HCT116 (cell line): ENCODE results near the gene MRTFB. TPM values are rescaled to one million over a fixed set of nuclear protein-coding genes. Genes with fewer than 3 reads are reported as not detected.

ENCODE experiments used
- ATAC-seq: fragments of 200-7000 bp; cut with Tn5 transposase; 2 replicates; pipeline ENCODE4 v1.9.1; 2020; ENCODE audit warnings: mild to moderate bottlenecking, moderate library complexity
- BruUV-seq: library from RNA; stranded (reverse); fragments of 400-500 nt; replicated peaks from 2 replicates; lab custom pipeline; 2021; lab: Mats Ljungman, UMichigan
- CTCF ChIA-PET: fragments of 300-600 bp; sonication (Branson Sonifier 250); formaldehyde crosslinking; loops from one replicate; lab custom pipeline; 2021; ENCODE audit warnings: antibody characterized with exemption; lab: Charles Lee
- POLR2A ChIA-PET: fragments of 300-600, 350-600 bp; sonication (Branson Sonifier 250); formaldehyde crosslinking; loops from one replicate; lab custom pipeline; 2021; ENCODE audit warnings: antibody characterized with exemption; lab: Charles Lee
- RAD21 ChIA-PET, 2 experiments: fragments of 300-600 bp; sonication (Branson Sonifier 250); formaldehyde crosslinking; loops; one replicate each; lab custom pipeline; 2023; ENCODE audit warnings: low total read pairs in 2 of 2; ENCODE audit not compliant: uncharacterized antibody in 2 of 2, unreplicated experiment in 2 of 2, low non-redundant PET in 1 of 2; lab: Charles Lee
- DNase-seq: peaks from one replicate; pipeline ENCODE4 v3.0.0-alpha.2; 2010; ENCODE audit warnings: low read depth, low spot score
- H2AFZ ChIP-seq: fragments of 200-600 bp; shearing (Covaris generic), sonication (generic); 2 replicates; pipeline ENCODE4 v1.6.1; 2017; ENCODE audit warnings: low read depth, mixed run types, mixed read lengths, antibody characterized with exemption, low read length; ENCODE audit not compliant: poor library complexity, severe bottlenecking
- H3K27ac ChIP-seq: 2 replicates; pipeline ENCODE4 v1.5.1; 2012; ENCODE audit warnings: low read depth, low read length
- H3K27me3 ChIP-seq: fragments of 200-600 bp; sonication (generic); 2 replicates; pipeline ENCODE4 v1.6.1; 2016; ENCODE audit warnings: mixed run types, low read length, mixed read lengths; ENCODE audit not compliant: insufficient read depth
- H3K36me3 ChIP-seq, 2 experiments: fragments of 200-500 bp in 1 of 2; fragments of 200-600 bp in 1 of 2; sonication (Bioruptor generic) in 1 of 2; sonication (generic) in 1 of 2; 2 replicates each; pipeline versions ENCODE4 v1.5.1 to v1.6.1; 2014 to 2016; ENCODE audit warnings: low read length in 2 of 2, inconsistent platforms in 1 of 2, mixed read lengths in 1 of 2, mixed run types in 1 of 2; ENCODE audit not compliant: insufficient read depth in 2 of 2, control insufficient read depth in 1 of 2
- H3K4me1 ChIP-seq, 2 experiments: fragments of 200-600 bp in 1 of 2; sonication (generic) in 1 of 2; 2 replicates each; pipeline versions ENCODE4 v1.5.1 to v1.6.1; 2012 to 2017; ENCODE audit warnings: low read length in 2 of 2, inconsistent platforms in 1 of 2, mild to moderate bottlenecking in 1 of 2, mixed read lengths in 1 of 2, mixed run types in 1 of 2, moderate library complexity in 1 of 2; ENCODE audit not compliant: insufficient read depth in 2 of 2, control insufficient read depth in 1 of 2
- H3K4me2 ChIP-seq: fragments of 200-600 bp; sonication (generic); 2 replicates; pipeline ENCODE4 v1.6.1; 2017; ENCODE audit warnings: mixed run types, low read length, mixed read lengths
- H3K4me3 ChIP-seq, 2 experiments: fragments of 200-600 bp in 1 of 2; sonication (generic) in 1 of 2; replicated peaks in 1 of 2; 2 replicates each; pipeline ENCODE4 v1.5.1; 2011 to 2016; ENCODE audit warnings: low read length in 2 of 2, control low read depth in 1 of 2, low read depth in 1 of 2, mild to moderate bottlenecking in 1 of 2, mixed read lengths in 1 of 2, mixed run types in 1 of 2
- H3K79me2 ChIP-seq: fragments of 200-600 bp; sonication (generic); 2 replicates; pipeline ENCODE4 v1.6.1; 2017; ENCODE audit warnings: mild to moderate bottlenecking, mixed run types, low read length, moderate library complexity, mixed read lengths; ENCODE audit not compliant: insufficient read depth
- H3K9ac ChIP-seq: fragments of 200-600 bp; sonication (generic); 2 replicates; pipeline ENCODE4 v1.6.1; 2016; ENCODE audit warnings: low read length, mixed read lengths
- H3K9me2 ChIP-seq: fragments of 200-600 bp; sonication (generic), shearing (Covaris generic); 2 replicates; pipeline ENCODE4 v1.6.1; 2017; ENCODE audit warnings: mixed run types, mild to moderate bottlenecking, moderate library complexity; ENCODE audit not compliant: insufficient read depth
- H3K9me3 ChIP-seq, 2 experiments: fragments of 200-500 bp in 1 of 2; fragments of 200-600 bp in 1 of 2; sonication (Bioruptor generic) in 1 of 2; sonication (generic) in 1 of 2; 2 replicates each; pipeline ENCODE4 v1.6.1; 2014 to 2017; ENCODE audit warnings: low read length in 2 of 2, mixed read lengths in 2 of 2, inconsistent platforms in 1 of 2, low read depth in 1 of 2, mild to moderate bottlenecking in 1 of 2, mixed run types in 1 of 2, moderate library complexity in 1 of 2; ENCODE audit not compliant: control insufficient read depth in 1 of 2, insufficient read depth in 1 of 2
- H4K20me1 ChIP-seq: fragments of 200-600 bp; sonication (generic), shearing (Covaris generic); 2 replicates; pipeline ENCODE4 v1.6.1; 2017; ENCODE audit warnings: mixed run types, mild to moderate bottlenecking, moderate library complexity; ENCODE audit not compliant: insufficient read depth
- ATF3 ChIP-seq: IDR thresholded peaks from 2 replicates; pipeline ENCODE4 v1.6.1; 2012
- CBX3 ChIP-seq: IDR thresholded peaks from 2 replicates; pipeline ENCODE4 v1.6.1; 2012; ENCODE audit warnings: low read depth
- CTCF ChIP-seq, 3 experiments: fragments of 200-600 bp in 1 of 3; sonication (generic) in 1 of 3; IDR thresholded peaks in 2 of 3; conservative IDR thresholded peaks in 1 of 3; 2 replicates each; pipeline ENCODE4 v1.5.1; 2012 to 2017; ENCODE audit warnings: low read depth in 2 of 3, low read length in 2 of 3, antibody characterized with exemption in 1 of 3, borderline replicate concordance in 1 of 3, control low read depth in 1 of 3, mild to moderate bottlenecking in 1 of 3, mixed read lengths in 1 of 3, mixed run types in 1 of 3, moderate library complexity in 1 of 3; ENCODE audit not compliant: insufficient read depth in 1 of 3
- ELF1 ChIP-seq: IDR thresholded peaks from 2 replicates; pipeline ENCODE4 v1.6.1; 2012; ENCODE audit warnings: low read depth, borderline replicate concordance
- EZH2 ChIP-seq: fragments of 200-600 bp; sonication (generic); IDR thresholded peaks from 2 replicates; pipeline ENCODE4 v1.6.1; 2017; ENCODE audit warnings: antibody characterized with exemption, mixed run types
- EZH2phosphoT487 ChIP-seq: fragments of 200-600 bp; IDR thresholded peaks from 2 replicates; pipeline ENCODE4 v1.6.1; 2018; ENCODE audit warnings: antibody characterized with exemption, borderline replicate concordance
- FOSL1 ChIP-seq: IDR thresholded peaks from 2 replicates; pipeline ENCODE4 v1.6.1; 2012; ENCODE audit warnings: low read depth
- JUND ChIP-seq: IDR thresholded peaks from 2 replicates; pipeline ENCODE4 v1.6.1; 2012
- MAX ChIP-seq: IDR thresholded peaks from 2 replicates; pipeline ENCODE4 v1.6.1; 2012
- POLR2A ChIP-seq: IDR thresholded peaks from 2 replicates; pipeline ENCODE4 v1.7.0; 2011; ENCODE audit warnings: borderline replicate concordance; ENCODE audit not compliant: insufficient read depth, insufficient read length; ENCODE audit errors: extremely low read depth
- POLR2AphosphoS5 ChIP-seq: IDR thresholded peaks from 2 replicates; pipeline ENCODE4 v1.6.1; 2011; ENCODE audit warnings: mild to moderate bottlenecking, low read depth, low read length, moderate library complexity
- RAD21 ChIP-seq: IDR thresholded peaks from 2 replicates; pipeline ENCODE4 v1.6.1; 2012; ENCODE audit warnings: low read depth, mild to moderate bottlenecking
- REST ChIP-seq: IDR thresholded peaks from 2 replicates; pipeline ENCODE4 v1.6.1; 2012; ENCODE audit warnings: low read depth
- SIN3A ChIP-seq: IDR thresholded peaks from 2 replicates; pipeline ENCODE4 v1.6.1; 2012; ENCODE audit warnings: low read depth
- SP1 ChIP-seq: IDR thresholded peaks from 2 replicates; pipeline ENCODE4 v1.6.1; 2012; ENCODE audit warnings: low read depth
- SRF ChIP-seq: IDR thresholded peaks from 2 replicates; pipeline ENCODE4 v1.6.1; 2012; ENCODE audit warnings: low read depth
- YY1 ChIP-seq: IDR thresholded peaks from 2 replicates; pipeline ENCODE4 v1.6.1; 2011; ENCODE audit warnings: low read length, low read depth, moderate library complexity, mild to moderate bottlenecking; ENCODE audit not compliant: insufficient replicate concordance; ENCODE audit errors: extremely low read depth
- ZBTB33 ChIP-seq: IDR thresholded peaks from 2 replicates; pipeline ENCODE4 v1.6.1; 2011; ENCODE audit warnings: mild to moderate bottlenecking, low read length, moderate library complexity; ENCODE audit not compliant: insufficient replicate concordance; ENCODE audit errors: extremely low read depth
- ZFX ChIP-seq: fragments of 450-650 bp; IDR thresholded peaks from 2 replicates; pipeline ENCODE4 v1.6.1; 2017
- ZNF274 ChIP-seq: fragments of 200-500 bp; sonication (Bioruptor generic); IDR thresholded peaks from 2 replicates; pipeline ENCODE4 v1.6.1; 2014; ENCODE audit warnings: mild to moderate bottlenecking, low read depth, low read length, inconsistent platforms
- intact Hi-C: fragments of 100-400 bp; cut with micrococcal nuclease; formaldehyde crosslinking; loops from 2 replicates; pipeline ENCODE4 v1.10.0; 2022
- total RNA-seq: library from RNA; stranded (reverse); gene quantifications from one replicate; pipeline ENCODE4 v1.2.1, GENCODE V29; 2021; ENCODE audit not compliant: unreplicated experiment

Gene MRTFB
- total RNA-seq, 1 experiment from 2014 or later, result 39.0 TPM

- H3K36me3 ChIP-seq, result no peaks in the 10 kb centered on the region
- BruUV-seq, result no TSS peak
Measured at GRCh38 chr16:14128097-14128496, 57.0 kb downstream of the MRTFB start.

More at GRCh38 chr16:14128097-14128496, 57.0 kb downstream of the MRTFB start:
- H3K27ac ChIP-seq, result no peak overlapping the region
- H3K4me1 ChIP-seq, result no peaks in the 10 kb centered on the region
- no peak overlapping the region for H3K4me3 ChIP-seq
- H3K79me2 ChIP-seq, result peaks cover 42% of the 10 kb centered on the region
- no peaks in the 10 kb centered on the region for H3K9me2 ChIP-seq
- no peak overlapping the region for H2AFZ ChIP-seq
- no peaks in the 10 kb centered on the region for H3K9me3 ChIP-seq
- DNase-seq, result no peak
- no peaks in the 10 kb centered on the region for H4K20me1 ChIP-seq
- H3K4me2 ChIP-seq, result no peak overlapping the region
- H3K9ac ChIP-seq, result no peak overlapping the region
- ChIA-PET RAD21 (no interaction called here), CTCF (no interaction called here), POLR2A (no interaction called here)
- intact Hi-C loops, result no loop called here
- no peak for ATAC-seq
- TF ChIP-seq ZFX, result no peak
- no peak for TF ChIP-seq ELF1
- no peak for TF ChIP-seq EZH2
- TF ChIP-seq CTCF (IDR thresholded peaks at IDR 0.05 in 2 of 3, conservative IDR thresholded peaks at IDR 0.05 in 1 of 3; ENCODE audit: borderline replicate concordance in 1 of 3, insufficient read depth in 1 of 3, low read depth in 2 of 3, low read length in 2 of 3), result no peak
- TF ChIP-seq SRF, result no peak
- TF ChIP-seq SP1, result no peak
- TF ChIP-seq EZH2phosphoT487, result no peak
- no peak for TF ChIP-seq SIN3A
- TF ChIP-seq POLR2A, result no peak
- TF ChIP-seq FOSL1, result no peak
- no peak for TF ChIP-seq POLR2AphosphoS5
- TF ChIP-seq YY1, result no peak
- TF ChIP-seq REST, result no peak
- no peak for TF ChIP-seq ATF3
- TF ChIP-seq MAX, result no peak
- no peak for TF ChIP-seq JUND
- no peak for TF ChIP-seq ZNF274
- no peak for TF ChIP-seq ZBTB33
- TF ChIP-seq CBX3, result no peak
- TF ChIP-seq RAD21, result no peak
- TF ChIP-seq, all 23 proteins: peak for 0
- H3K27me3 ChIP-seq, result no peaks in the 10 kb centered on the region
